DLD1 (cell line): Measurements from ENCODE around the gene UAP1L1.
"Not testable (repeated sequence)": the region's sequence is repeated elsewhere in the genome, so short reads cannot be mapped to it uniquely, and the experiment has no call there.

ENCODE experiments used
- in situ Hi-C: cut with HindIII; loops from 2 replicates; pipeline ENCODE4 v1.10.0; 2017; ENCODE audit warnings: low sequenced_read_pairs

Gene UAP1L1

DNA sequence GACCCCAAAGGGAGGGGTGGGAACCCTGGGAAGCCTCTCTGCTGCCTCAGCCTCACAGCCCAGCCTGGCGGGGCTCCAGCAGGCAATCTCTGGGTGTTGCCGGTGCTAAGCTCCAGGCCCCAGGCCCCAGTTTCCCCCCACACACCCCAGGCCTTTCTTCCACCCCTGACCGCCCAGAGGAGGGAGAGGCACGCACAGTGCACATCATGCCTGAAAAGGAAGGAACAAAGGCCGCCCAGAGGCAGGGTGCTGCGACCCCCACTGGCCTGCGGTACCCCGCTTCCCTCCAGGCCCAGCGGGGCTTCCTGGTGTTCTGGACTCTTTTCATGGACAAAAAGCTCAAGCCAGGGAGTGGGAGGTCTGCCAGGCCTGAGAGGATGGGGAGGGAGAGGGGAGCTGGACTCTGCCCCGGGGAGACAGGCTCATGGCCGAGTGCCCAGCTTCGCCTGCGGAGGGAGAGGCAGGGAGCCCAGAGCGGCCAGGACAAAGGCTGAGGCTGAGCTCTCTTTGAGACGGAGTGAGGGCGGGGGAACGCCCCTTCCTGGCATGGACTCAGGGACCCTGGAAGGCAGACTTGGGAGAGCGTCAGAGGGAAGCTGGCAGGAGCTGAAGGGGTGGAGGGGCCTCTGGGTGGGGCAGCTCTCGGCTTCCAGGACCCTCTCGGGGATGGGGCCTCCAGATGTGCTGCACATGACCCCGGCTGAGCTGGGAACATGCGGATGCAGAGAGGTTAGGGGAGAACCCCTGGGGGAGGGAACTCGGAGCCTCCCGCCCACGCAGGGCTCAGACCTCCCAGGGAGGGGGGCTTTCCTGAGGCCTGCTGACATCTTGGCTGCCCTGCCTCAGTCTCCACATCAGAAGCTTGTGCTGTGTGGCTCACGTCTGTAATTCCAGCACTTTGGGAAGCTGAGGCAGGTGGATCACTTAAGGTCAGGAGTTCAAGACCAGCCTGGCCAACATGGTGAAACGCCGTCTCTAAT, 21.6 kb upstream of the UAP1L1 start:
- in situ Hi-C loops = no loop called here

GRCh38 chr9:137056739-137057415, 20.4 kb upstream of the UAP1L1 start:
- in situ Hi-C loops = no loop called here

- in situ Hi-C loops = no loop called here
Observed at GRCh38 chr9:137057545-137057944, 19.8 kb upstream of the UAP1L1 start.

DNA sequence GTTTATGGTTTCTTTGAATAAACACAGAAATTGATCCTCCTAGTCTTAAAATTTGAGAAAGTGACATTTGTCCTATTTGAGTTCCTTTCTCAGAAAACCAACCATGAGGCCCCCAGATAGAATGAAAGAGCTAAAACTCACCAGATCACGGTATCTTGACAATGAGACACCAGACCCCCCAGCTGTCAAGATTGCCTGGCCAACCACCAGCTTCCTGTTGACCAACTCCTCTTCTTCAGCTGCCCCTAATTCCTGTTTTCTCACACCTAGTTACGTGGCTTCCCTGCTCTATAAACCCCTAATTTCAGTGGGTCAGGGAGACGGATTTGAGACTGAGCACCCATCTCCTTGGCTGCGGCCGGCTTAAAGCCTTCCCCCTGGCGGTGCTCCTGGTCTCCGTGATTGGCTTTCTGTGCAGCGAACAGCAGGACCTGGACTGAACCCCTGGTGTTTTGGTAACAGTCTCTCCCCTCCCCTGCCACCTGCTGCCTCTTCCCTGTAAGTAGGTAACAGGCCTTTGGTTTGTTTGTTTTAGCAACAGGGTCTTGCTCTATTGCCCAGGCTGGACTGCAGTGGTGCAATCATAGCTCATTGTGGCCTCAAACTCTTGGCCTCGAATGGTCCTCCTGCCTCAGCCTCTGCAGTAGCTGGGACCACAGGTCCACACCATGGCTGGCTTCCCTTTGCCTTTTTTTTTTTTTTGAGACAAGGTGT, 18.6 kb upstream of the UAP1L1 start:
- in situ Hi-C loops = no loop called here

DNA sequence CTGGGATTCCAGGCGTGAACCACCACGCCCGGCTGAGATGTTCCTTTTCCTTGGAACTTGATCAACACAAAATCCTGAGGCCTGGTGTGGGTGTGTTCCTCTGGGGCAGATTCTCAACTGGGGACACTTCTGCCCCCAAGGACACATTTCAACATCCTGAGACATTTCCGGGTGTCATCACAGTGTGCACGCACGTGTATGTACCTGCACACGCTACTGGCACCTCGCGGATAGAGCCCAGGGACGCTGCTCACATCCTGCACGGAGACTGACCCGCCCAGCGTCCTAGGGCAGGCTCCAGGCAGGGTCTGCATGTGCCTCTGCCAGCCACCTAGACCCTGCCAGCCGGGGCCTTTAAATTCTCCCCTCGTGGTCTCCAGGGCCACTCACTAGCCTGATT, 14.9 kb upstream of the UAP1L1 start:
- in situ Hi-C loops = no loop called here

GRCh38 chr9:137062798-137063197, 14.5 kb upstream of the UAP1L1 start:
- in situ Hi-C loops = not testable (repeated sequence)

DNA sequence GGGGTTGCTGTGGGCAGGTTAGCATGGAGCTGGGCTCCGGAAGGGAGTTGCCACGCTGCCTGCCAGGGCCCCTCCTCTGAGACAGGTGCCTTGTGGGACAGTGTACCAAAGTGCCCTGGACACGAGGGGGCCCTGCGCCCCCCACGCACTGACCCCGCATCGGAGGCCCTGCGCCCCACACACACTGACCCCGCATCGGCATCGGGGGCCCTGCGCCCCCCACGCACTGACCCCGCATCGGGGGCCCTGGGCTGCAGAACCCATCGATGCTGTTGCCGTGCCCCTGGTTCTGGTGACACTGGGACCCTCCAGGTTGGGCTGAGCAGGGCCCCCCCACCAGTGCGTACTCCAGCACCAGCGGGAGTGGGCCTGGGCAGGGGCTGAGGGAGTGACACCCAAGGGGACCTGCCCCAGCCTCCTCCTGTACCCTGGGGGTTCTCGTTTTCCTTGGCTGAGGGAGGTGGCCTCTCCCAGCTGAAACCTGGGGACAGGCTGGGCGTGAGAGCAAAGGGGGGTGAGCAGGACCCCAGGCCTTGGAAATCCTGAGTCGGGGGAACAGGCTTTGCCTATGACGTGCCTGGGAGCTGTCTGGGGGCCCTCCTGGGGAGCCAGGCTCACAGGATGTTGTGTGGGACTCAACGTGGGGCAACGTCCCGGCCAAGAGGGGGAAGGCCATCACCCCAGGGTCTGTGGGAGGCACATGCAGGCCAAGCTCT, 13.8 kb upstream of the UAP1L1 start:
- in situ Hi-C loops = no loop called here

GRCh38 chr9:137064027-137064879, 13.1 kb upstream of the UAP1L1 start:
- in situ Hi-C loops = no loop called here

GRCh38 chr9:137064880-137065164, 12.5 kb upstream of the UAP1L1 start:
- in situ Hi-C loops = no loop called here

GRCh38 chr9:137065336-137065967, 11.9 kb upstream of the UAP1L1 start:
- in situ Hi-C loops = no loop called here

DNA sequence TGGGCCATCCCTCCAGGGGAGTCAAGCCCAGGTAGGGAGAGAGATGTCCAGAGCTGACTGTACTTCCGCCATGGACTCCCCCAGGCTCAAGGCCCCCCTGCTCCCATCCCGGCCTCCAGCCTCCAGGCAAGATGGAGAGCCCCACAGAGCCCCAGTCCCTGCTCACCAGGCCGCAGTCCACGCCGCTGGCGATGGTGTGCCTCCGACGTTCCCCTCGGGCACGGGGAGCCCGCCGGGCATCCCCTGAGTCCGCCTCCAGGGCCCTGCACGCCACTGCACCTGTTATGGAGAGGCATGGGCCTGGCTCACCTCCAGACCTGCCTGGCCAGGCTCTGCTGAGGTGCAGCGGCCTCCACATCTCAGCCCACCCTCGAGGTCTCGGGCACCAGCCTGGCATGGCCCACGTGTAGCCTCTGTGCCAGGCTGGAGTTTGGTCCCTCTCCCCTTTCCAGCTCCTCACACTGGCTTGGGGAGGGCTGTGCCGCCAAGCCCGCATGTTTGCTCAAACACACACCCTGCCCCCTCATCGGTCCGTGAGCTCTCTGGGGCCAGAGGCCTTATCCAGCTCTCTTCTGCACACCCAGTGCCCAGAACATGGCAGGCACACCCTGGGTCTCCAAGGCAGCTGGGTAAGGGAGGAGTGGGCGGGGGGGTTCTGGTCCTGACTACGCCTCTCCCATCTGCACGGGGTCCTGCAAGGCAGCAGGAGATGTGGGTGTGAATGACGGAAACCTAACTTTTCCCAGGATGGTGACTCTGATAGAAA, 11.0 kb upstream of the UAP1L1 start:
- in situ Hi-C loops = no loop called here

- in situ Hi-C loops = no loop called here
Observed at GRCh38 chr9:137067860-137068538, 9.3 kb upstream of the UAP1L1 start.

DNA sequence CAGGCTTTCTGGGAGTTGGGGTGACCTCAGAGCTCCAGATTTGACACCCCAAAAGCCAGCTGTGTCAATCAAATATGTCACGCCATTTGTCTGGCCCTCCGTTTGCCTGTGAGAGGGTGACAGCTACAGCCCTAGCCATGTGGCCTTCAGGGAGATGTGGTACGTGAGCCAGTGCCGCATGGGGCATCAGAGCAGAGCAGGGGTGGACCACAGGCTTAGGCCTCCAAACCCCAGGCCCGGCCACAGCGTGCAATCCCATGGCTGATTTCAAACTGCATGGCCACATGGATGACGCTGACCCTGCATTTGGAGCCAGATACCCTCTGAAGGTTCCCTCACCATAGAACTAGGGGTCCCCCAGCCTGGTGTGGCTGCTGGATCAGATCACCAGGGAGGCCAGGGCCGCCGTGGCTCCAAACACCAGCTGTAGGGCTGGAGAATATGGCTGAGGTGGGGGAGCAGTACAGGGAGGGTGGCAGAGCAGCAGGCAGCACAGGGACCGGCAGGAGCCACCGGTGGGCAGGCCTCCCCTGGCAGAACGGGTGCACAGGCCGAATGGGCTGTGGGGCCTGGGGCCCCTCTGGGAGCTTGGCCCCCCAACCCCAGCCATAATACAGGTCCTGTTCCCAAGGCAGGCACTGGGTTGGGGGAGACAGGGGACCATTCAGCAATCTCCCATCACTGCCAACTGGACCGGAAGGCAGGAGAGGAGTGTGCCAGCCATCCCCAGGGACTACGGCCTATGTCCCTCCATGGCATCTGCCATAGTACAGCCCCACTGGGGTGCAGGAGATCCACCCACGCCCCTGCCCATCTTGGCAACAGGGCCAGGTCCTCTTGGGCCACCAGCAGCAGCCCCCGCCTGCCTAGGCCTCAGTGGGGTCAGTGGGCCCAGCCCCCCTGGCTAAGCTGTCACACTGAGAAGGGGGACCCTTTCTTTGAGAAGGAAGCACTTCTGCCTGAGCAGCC, 8.5 kb upstream of the UAP1L1 start:
- in situ Hi-C loops = no loop called here

- in situ Hi-C loops = no loop called here
Observed at GRCh38 chr9:137069508-137070091, 7.7 kb upstream of the UAP1L1 start.

- in situ Hi-C loops = no loop called here
Observed at GRCh38 chr9:137070201-137070905, 7.0 kb upstream of the UAP1L1 start, which contains the start of gene SAPCD2. TSS of gene SAPCD2 (minus strand) at chr9:137070557. CDS start at chr9:137070460, 97 bp downstream.

DNA sequence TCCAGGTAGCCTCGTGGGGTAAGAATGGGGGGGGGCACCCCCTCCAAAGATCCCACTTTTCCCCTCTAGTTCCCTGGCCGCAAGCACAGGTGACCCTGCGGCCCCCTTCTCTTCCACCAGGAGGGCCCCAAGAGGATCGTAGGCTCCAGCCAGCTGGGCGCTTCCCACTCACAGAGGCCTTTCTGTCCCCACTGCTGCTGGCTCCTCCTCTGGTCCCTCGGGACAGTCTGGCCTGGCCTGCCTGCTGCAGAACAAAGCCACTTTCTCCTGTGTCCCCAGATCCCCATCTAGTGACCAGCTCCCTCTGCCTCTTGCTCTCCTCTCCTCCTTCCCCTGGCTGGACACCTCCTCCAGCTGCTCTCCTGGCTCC, 6.4 kb upstream of the UAP1L1 start:
- in situ Hi-C loops = no loop called here
